Stimulated activated CD8-positive, alpha-beta memory T cell treated with anti-CD3 and anti-CD28 coated beads, Interleukin-2, amount 100 ng/mL, for 1 hour (primary cell): ENCODE measurements around the gene ADGRB3.
"Not testable (repeated sequence)": the region's sequence is repeated elsewhere in the genome, so short reads cannot be mapped to it uniquely, and the experiment has no call there.

Source experiments
- DNase-seq, 2 donors: peaks; one replicate each; pipeline ENCODE4 v3.0.0-alpha.2; 2020; ENCODE audit warnings: low read depth in 2 of 2

Gene ADGRB3

GRCh38 chr6:68649669-68650068, 14.6 kb downstream of the ADGRB3 start:
- DNase-seq = no peak

- DNase-seq = no peak
Observed at GRCh38 chr6:68650142-68650541, 15.1 kb downstream of the ADGRB3 start.

- no peak for DNase-seq
Observed at GRCh38 chr6:68651011-68651985, 16.2 kb downstream of the ADGRB3 start.

- no peak for DNase-seq
Observed at GRCh38 chr6:68652117-68652536, 17.0 kb downstream of the ADGRB3 start.

- DNase-seq = no peak
Observed at GRCh38 chr6:68653074-68653705, 18.1 kb downstream of the ADGRB3 start.

GRCh38 chr6:68653706-68654089, 18.6 kb downstream of the ADGRB3 start:
- no peak for DNase-seq

- DNase-seq = no peak
Observed at GRCh38 chr6:68654134-68654533, 19.1 kb downstream of the ADGRB3 start.

GRCh38 chr6:68655028-68655427, 19.9 kb downstream of the ADGRB3 start:
- DNase-seq = no peak

GRCh38 chr6:68657374-68658139, 22.5 kb downstream of the ADGRB3 start:
- DNase-seq = no peak

GRCh38 chr6:68658338-68658737, 23.3 kb downstream of the ADGRB3 start:
- DNase-seq = no peak

GRCh38 chr6:68673255-68673654, 38.2 kb downstream of the ADGRB3 start:
- no peak for DNase-seq

GRCh38 chr6:68675548-68675947, 40.5 kb downstream of the ADGRB3 start:
- DNase-seq = no peak

- not testable (repeated sequence) for DNase-seq
Observed at GRCh38 chr6:68676094-68676493, 41.0 kb downstream of the ADGRB3 start.

- no peak for DNase-seq
Observed at GRCh38 chr6:68677058-68677457, 42.0 kb downstream of the ADGRB3 start.

- DNase-seq = no peak
Observed at GRCh38 chr6:68679399-68679798, 44.3 kb downstream of the ADGRB3 start.

GRCh38 chr6:68680264-68680663, 45.2 kb downstream of the ADGRB3 start:
- DNase-seq = no peak

- no peak for DNase-seq
Observed at GRCh38 chr6:68689910-68690309, 54.8 kb downstream of the ADGRB3 start.

GRCh38 chr6:68691120-68691519, 56.0 kb downstream of the ADGRB3 start:
- no peak for DNase-seq

- no peak for DNase-seq
Observed at GRCh38 chr6:68693271-68693670, 58.2 kb downstream of the ADGRB3 start.

- no peak for DNase-seq
Observed at GRCh38 chr6:68695403-68695802, 60.3 kb downstream of the ADGRB3 start.

GRCh38 chr6:68695838-68696237, 60.8 kb downstream of the ADGRB3 start:
- DNase-seq = no peak

GRCh38 chr6:68697394-68697793, 62.3 kb downstream of the ADGRB3 start:
- no peak for DNase-seq
